Measurements from ENCODE around the gene PRRT1B.

The PRRT1B gene

GRCh38 chr9:131554087-131554842, 8.9 kb downstream of the PRRT1B start:
- no peak for DNase-seq

- DNase-seq, result no peak
Measured at GRCh38 chr9:131554843-131555351, 9.6 kb downstream of the PRRT1B start.

GRCh38 chr9:131555841-131556673, 10.7 kb downstream of the PRRT1B start:
- DNase-seq, result no peak

GRCh38 chr9:131557855-131558548, 12.7 kb downstream of the PRRT1B start:
- DNase-seq, result no peak

DNA sequence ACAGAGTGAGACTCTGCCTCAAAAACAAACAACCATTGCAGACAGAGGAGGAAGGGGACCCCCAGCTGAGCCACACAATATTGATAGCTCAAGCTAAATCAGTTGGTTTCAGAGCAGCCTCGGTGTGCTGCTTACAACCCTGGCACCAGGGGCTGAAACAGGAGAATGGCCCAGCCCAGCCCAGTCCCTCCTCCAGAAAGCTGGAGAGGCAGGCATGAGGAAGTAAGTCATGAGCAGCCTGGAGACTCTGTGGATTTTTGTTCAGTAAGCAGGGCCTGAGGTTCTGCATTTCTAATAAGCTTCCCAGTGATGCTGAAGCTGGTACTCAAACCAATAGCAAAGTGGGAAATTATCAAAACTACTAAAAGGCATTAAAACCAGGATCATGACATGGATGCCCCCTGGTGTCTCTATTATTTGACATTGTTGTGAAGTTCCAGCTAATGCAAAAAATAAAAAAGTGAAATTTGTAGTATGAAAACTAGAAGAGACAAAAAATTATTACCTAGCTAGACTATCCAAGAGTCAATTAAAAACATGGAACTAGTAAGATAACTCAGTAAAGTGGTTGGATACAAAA, 14.2 kb downstream of the PRRT1B start:
- no peak for DNase-seq

DNA sequence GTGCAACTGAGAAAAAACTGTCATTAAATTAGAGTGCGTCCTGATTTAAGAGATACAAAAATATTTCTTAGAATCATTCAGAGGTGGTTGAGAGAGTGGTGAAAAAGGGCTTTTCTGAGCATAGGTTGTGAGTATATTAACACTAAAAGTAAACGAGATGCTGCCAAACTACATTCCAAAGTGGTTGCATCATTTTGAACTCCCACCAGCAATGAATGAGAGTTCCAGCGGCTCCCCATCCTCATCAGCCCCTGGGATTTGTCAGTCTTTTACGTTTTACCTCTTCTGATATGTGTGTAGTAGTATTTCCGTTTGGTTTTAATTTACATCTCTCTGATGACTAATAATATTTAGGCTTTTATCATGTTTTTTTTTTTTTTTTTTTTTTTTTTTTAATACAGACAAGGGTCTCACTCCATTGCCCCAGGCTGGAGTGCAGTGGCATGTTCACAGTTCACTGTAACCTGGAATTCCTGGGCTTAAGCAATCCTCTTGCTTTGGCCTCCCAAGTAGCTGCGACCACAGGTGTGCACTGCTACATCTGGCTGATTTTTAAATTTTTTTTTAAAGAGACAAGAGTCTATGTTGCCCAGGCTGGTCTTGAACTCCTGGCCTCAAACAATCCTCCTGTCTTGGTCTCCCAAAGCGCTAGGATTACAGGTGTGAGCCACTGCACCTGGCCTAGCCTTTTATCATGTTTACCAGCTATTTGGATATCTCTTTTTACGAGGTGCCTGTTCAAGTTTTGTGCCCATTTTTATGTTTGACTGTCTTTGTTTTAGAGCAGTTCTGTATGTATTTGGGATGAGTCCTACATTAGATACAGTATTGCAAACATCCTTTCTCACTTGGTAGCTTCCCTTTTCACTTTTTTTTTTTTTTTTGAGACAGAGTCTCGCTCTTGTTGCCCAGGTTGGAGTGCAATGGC, 17.0 kb downstream of the PRRT1B start:
- DNase-seq, result no peak

GRCh38 chr9:131565369-131565768, 20.0 kb downstream of the PRRT1B start:
- DNase-seq, result no peak

- no peak for DNase-seq
Measured at GRCh38 chr9:131566158-131566557, 20.8 kb downstream of the PRRT1B start.

- DNase-seq, result no peak
Measured at GRCh38 chr9:131567910-131568309, 22.6 kb downstream of the PRRT1B start.

DNA sequence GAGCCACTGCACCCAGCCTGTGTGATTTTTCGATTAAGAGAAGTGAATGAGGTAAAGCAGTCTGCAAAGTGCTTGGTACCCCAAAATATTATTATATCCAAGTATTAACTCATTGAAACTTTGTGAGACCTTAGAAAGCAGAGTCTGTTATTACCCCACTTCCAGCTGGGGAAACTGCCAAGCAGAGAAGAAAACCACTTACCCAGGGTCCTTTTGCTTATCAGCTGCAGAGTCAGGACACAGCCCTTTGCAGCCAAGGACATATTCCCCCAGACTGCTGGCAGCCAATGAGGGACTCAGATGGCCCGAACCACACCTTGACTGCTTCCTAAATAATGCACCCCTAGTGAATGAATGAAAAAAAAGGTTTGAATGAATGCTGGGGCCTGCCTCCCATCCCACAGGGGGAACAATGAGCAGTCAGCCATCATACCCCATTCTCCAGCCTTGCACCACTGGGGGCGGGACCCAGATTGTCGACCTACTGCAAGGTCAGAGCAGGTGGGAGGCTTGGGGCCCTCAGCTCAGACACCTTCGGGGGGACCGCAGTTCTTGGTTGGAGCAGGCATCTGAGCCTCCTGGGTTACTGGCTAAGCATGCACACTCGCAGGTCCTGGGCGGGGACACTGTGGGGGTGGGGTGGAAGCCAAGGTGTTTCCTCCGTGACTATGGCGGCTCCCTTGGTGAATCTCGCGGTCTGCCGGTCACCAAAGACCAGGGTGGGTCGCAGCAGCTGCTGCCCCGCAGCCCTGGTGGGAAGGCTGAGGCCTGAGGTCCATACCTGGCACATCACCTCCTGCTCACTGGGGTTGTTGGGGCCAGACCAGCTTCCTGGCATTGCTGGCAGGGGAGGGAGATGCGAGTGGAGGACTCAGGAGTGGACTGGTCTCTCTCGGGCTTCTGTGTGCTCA, 29.7 kb downstream of the PRRT1B start:
- no peak for DNase-seq

- no peak for DNase-seq
Measured at GRCh38 chr9:131575946-131576853, 30.9 kb downstream of the PRRT1B start.

DNA sequence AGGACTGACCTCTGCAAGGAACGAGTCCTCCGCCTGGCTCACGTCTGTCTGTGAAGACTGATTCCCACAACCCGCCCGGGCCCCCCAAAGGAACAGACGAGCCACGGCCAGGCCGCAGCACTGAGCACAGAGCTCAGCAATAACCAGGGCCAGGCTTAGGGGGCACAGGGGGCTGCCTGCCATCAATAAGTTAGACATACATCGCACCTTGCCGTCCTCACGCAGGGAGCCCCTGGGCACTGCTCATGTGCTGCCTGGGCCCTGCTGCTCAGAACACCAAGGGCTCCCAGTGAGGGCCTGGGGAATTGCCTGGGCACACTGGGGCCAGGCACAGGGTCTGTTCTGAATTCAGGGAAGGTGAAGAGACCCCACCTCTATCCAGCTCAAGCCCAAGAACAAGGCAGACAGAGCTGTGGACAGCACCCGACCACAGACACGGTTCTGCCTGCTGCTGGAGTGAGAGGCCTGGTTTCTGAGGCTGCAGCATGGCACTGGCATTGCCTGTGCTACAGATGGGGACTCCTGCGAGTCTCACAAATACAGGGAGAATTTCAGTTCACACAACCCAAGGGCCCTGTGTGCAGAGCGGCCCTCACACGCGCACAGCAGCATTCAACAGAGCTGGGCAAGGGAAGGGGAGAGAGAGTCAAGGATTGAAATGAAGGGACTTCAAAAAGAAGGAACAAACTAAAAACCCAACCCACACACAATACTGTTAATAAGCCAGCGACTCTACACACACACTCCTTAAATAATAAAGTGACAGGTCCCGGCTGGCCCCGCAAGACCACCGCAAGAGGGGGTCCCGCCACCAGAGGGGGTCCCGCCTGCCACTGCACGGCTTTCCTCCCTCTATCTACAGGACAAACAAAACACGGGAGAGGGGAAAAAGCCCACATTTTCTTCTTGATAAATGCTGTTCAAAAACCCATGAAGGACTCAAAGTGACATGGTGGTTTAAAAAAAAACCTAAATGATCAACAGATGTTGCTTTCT, 32.0 kb downstream of the PRRT1B start:
- no peak for DNase-seq

- no peak for DNase-seq
Measured at GRCh38 chr9:131578021-131578420, 32.7 kb downstream of the PRRT1B start.

GRCh38 chr9:131578731-131579504, 33.6 kb downstream of the PRRT1B start:
- DNase-seq, result peak; percentile 36 to 40

- DNase-seq, result no peak
Measured at GRCh38 chr9:131579789-131580211, 34.5 kb downstream of the PRRT1B start.

DNA sequence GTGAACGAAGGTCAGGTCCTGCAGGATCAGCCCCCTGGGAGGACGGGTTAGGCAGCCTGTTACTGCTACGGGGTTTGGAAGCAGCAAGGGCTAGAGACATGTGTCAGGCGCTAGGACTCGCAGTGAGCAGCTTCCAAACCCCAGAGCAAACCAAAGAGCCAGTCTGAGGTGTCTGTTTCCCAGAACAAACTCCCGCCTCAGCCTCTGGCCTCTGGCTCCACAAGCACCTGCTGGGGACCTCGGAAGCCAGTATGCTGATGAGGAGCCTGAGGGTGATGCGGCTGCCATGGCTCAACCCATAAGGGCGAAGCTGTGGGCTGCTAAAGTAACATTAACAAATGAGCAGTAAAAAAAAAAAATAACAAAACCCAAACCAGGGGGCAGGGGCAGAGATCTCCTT, 35.0 kb downstream of the PRRT1B start:
- DNase-seq, result no peak

GRCh38 chr9:131582056-131582455, 36.7 kb downstream of the PRRT1B start:
- DNase-seq, result no peak

Measured in stimulated activated CD4-positive, alpha-beta T cell treated with anti-CD3 and anti-CD28 coated beads, Interleukin-2, amount 100 ng/mL, for 24 hours (primary cell).